Gastroesophageal sphincter (tissue), 3 donors: ENCODE results near the gene C1orf159.
"Not testable (repeated sequence)": the region's sequence is repeated elsewhere in the genome, so short reads cannot be mapped to it uniquely, and the experiment has no call there.

Experiments used
- CTCF ChIP-seq, 4 experiments: fragments of 200-600 bp in 2 of 4; fragments of 450-650 bp in 2 of 4; sonication (generic) in 1 of 4; IDR thresholded peaks; one replicate each; pipeline ENCODE4 v1.5.1; 2017 to 2019; ENCODE audit warnings: antibody characterized with exemption in 4 of 4, mild to moderate bottlenecking in 2 of 4, moderate library complexity in 2 of 4
- POLR2A ChIP-seq, 2 donors: fragments of 450-650 bp; IDR thresholded peaks; one replicate each; pipeline ENCODE4 v1.6.1; 2017; ENCODE audit warnings: antibody characterized with exemption in 2 of 2, mild to moderate bottlenecking in 2 of 2, moderate library complexity in 1 of 2

GRCh38 chr1:1104152-1104551 lies 11.7 kb downstream of the C1orf159 start:
- not testable (repeated sequence) for TF ChIP-seq CTCF, POLR2A (IDR thresholded peaks at IDR 0.05)
